HCEC 1CT (cell line): ENCODE results near the gene PIGQ.

Experiments
- DNase-seq: peaks from one replicate; pipeline ENCODE4 v3.0.0-alpha.2; 2017

PIGQ gene

GRCh38 chr16:610513-611381 is 41.0 kb downstream of the PIGQ start:
- no peak for DNase-seq

DNA sequence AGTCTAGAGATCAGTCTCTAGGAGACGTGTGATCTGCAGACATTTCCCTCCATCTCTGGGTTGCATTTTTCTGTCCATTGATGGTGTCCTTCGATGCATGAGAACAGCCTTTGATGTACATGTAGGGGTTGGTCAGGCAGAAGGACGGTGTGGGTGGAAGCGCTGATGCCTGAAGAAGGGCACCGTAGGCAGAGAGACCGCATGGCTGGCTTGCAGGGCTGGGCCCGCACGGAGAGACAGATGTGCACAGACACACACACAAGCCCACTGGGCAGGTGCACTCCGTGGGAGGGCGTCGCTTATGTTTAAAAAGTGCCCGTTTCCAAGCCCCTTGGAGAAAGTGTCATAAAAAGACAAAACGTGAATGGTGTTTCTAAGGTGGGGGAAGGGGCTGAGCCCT is 45.4 kb downstream of the PIGQ start:
- no peak for DNase-seq

DNA sequence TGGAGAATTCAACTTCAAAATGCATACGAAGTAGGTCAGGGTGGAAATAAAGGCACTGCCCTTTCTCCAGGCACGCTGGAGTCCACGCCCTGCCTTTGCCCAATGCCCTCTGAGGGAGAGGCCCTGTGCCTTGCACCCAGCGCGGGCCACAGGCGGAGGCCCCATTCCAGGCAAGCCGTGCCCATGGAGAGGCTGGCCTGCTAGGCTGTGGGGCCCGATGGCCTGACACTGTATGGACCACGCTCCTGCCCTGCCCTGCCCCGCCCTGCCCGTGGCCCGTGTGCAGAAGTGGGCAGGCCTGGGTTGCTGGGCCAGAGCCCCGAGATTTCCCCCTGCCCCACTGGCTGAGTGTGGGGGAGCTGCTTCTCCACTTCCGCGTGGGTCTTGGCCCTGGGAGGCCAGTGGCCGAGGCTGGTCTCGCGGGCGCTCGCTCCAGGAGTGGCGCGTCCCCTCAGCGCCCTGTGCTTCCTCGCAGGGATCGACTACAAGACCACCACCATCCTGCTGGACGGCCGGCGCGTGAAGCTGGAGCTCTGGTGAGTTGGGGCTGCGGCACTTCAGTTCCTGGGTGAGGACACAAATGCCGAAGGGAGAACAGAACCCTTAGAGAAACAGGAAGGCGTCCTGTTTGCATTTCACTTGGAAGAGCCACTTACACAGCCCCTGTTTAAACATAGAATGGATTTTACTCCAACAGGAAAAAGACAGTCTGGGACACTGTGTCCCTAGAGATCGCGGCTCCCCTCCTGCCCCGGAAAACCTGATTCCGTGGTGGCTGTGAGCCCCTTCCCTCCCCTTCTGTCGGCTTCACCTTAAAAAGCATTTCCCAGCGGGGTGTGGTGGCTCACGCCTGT is 47.2 kb downstream of the PIGQ start:
- DNase-seq = no peak

DNA sequence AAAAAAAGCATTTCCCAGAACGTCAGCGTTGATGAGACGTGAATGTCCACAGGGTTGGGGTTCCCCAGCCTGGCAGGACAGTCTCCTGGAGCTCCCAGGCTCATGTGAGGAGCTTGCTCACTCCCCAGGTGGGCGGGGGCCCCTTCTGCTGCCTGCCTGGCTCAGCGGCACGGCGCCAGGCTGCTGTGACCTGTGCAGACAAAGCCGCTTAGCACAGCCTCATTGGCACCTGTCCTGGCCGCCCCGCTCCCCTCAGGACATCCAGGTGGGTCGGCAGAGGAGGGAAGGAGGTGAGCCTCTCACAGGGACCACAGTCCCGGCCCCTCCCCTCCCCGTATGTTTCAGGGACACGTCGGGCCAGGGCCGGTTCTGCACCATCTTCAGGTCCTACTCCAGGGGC is 48.1 kb downstream of the PIGQ start:
- DNase-seq = no peak

DNA sequence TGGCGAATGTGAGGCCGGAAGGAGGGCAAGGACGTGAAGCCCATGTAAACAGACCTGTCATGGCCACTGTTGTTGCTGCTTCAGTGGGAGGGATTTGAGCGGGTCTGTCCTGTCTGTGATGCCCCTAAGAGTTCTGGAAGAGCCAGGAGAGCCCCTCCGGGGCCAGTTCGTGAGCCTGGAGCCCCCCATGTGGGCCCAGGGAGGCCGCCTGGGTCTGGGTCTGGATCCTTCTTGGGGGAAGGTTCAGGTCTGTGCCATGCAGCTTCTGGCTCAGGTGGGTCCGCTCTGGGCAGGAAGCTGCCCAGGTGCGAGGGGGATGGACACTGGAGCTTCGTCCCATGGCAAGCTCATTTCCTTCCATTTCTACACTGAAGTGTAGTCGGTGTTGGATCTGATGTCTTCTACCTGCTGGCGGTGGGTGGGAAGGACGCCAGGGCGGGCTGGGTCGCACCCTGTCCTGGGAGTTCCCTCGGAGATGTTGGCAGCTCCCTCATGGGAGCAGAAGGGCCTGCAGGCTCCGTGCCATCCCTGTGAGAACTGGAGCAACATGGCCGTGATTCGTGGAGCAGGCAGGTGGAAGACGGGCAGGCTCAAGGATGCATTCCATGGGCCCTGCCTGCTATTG is 49.8 kb downstream of the PIGQ start:
- no peak for DNase-seq

- no peak for DNase-seq
Measured at GRCh38 chr16:620700-621525, 51.1 kb downstream of the PIGQ start.

DNA sequence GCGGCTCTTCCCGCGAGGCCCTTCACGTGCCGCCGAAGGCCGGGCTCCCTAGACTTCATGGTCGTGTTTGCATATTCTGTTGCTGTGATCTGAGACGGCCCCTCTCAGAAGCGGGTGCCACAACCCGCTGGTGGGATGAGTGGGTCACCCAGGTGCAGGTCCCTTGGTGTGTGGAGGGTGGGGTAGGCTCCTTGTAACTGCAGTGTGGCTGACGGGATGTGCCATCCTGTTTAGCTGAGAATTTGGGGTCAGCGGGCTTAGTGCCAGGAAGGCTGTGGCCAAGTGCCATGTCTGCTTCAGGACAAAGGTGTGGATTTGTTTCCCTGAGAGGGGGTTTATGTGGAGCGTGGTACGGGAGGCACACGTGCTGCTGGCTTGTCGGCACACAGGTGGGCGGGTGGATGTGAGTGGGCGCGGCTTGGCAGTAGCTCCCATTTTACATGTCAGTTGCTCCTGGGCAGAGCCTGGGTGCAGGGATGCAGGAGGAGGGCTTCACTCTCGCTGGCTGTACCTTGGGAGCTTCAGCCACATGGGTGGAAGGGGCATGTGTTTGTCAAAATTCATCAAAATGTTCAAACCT is 51.8 kb downstream of the PIGQ start:
- no peak for DNase-seq

DNA sequence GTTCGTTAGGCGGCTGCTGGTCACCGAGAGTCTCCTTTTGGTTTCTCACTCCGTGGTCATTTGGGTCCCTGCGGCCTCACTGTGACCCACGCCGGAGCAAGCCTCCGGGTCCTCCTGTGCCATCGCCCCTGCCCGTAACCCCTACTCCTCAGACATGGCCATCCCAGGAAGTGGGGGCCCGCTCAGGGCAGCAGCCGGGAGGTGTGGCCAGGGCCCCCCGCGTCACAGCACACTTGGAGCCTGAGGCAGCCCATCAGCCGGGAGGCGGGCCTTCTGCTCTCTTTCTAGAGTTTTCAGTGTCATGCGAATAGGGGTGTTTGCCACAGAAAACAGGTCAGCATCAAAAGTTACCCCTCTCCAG is 53.1 kb downstream of the PIGQ start:
- no peak for DNase-seq

DNA sequence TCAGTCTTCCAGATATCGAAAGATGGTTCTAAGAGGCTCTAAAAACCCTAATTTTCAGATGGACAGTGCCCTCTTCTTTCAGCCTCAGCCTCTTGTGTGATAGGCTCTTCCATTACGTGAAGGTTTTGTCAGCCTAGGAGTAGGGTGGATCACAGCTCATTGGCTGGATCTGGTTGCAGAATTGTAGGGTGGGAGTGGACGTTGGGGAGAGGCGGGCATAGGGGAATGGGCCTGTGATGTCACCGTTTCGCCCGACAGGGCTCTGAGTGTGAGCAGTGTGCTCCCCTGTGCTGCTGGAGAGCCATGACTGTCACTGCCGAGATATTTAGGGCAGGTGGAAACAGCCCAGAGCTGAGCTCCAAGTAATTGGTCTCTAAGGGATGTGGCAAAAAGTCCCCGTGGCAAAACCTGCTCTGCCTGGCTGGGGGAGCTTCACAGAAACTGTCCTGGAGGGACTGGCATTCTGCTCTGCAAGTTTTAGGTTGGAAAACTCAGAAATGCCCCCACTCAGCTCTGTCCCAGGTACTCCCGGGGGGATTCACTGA is 54.8 kb downstream of the PIGQ start:
- no peak for DNase-seq

DNA sequence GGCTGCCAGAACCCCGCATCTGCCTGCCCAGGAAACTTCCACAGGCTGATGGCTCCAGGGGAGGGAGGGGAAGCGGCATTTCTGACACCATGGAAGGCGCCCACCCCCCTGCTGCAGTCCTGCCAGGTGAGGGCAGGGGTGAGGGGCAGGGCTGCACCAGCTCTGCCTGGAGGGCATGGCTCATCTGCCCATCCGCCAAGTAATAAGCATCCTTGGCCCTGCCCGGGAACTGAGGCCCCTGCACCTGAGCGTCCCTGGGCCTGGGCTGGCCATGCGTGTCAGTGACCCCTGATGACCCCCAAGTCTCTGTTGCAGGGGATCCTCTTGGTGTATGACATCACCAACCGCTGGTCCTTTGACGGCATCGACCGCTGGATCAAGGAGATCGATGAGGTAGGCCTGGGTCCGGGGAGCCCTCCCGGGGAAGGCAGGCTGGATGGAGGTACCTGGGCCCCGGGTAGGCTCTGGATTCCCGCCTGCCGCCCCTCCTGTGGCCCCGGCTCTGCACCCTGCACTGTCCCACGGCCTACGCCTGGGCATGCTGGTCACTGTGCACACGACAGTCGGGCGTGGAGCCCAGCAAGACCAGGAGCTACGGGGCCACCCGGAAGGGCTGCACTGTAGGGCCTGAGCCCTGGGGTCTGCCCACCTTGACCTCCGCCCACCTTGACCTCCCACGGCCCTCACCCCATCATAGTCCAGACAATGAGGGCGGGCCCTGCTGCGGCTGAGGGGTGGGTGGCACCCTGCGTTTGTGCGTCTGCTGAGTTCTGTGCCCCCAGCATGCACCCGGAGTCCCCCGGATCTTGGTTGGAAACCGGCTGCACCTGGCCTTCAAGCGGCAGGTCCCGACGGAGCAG is 55.6 kb downstream of the PIGQ start:
- DNase-seq = no peak

DNA sequence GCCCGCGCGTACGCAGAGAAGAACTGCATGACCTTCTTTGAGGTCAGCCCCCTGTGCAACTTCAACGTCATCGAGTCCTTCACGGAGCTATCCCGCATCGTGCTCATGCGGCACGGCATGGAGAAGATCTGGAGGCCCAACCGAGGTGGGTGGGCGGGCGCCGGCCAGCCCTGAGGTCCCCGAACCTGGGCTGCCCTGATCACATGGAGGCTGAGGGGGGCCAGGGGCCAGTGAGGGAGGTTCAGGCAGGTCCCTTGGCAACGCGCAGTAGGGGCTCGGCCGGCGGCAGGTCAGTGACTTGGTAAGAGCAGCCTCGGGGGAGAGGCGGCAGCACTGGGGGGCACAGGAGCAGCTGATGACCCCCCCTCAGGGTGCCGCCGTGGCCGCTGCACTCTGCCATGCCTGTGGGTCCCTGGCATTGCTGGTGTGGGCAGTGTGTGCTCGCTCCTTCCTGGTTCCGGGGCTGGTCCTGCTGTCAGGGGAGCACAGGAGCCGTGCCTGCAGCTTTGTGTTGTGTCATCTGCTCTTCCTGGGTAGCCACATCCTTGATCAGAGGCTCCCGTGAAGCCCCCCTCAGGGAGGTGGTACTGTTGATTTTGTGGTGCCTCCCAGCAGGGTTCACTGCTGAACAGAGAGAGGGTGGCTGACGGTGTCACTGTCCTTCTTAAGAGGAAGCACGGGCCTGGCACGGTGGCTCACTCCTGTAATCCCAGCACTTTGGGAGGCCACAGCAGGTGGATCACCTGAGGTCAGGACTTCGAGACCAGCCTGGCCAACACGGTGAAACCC is 56.4 kb downstream of the PIGQ start:
- no peak for DNase-seq

GRCh38 chr16:626787-627453 is 57.2 kb downstream of the PIGQ start:
- DNase-seq = peak; percentile 96

- no peak for DNase-seq
Measured at GRCh38 chr16:627454-628239, 57.9 kb downstream of the PIGQ start.

GRCh38 chr16:628321-629061 is 58.7 kb downstream of the PIGQ start:
- DNase-seq = no peak

DNA sequence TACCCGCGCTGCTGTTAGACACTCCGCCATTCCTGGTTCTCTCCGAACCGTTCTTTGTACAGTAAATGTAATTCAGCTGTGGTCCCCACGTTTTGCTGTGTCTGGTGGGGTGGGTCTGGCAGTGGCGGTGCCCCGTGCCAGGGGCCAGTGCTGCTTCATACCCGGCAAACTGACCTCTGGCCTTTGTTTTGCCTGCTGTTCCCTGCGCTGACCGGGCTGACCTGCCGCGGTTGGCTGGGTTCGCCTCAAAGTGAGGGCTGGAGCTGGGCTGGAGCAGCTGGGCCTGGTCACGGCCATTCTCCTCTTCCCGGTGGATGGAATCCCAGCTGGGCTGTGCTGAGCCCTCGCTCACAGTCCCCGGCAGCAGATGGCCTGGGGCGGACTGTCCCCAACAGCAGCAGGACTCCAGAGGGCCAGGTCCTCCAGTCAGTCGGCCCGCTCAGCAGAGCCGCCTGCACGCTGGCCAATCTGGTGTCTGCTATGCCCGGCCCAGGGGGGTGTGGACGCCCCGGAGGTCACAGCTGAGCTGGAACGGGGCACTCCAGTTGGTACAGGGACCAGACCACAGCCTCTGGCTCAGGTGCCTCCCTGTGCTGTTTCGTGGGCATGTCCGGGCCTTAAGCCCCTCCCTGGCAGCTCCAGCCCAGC is 59.5 kb downstream of the PIGQ start:
- DNase-seq = no peak

GRCh38 chr16:629833-630248 is 60.1 kb downstream of the PIGQ start:
- DNase-seq = no peak

- no peak for DNase-seq
Measured at GRCh38 chr16:630249-630814, 60.6 kb downstream of the PIGQ start.
